Loucy (cell line): Measurements from ENCODE around the gene FCSK.

Experiments
- CTCF ChIP-seq: fragments of 200-600 bp; sonication (generic); conservative IDR thresholded peaks from 2 replicates; pipeline ENCODE4 v1.5.1; 2014; ENCODE audit warnings: mild to moderate bottlenecking, antibody characterized with exemption, low read length
- EZH2phosphoT487 ChIP-seq: fragments of 200-600 bp; IDR thresholded peaks from 2 replicates; pipeline ENCODE4 v1.6.1; 2018; ENCODE audit warnings: antibody characterized with exemption, mild to moderate bottlenecking, moderate library complexity, borderline replicate concordance

GRCh38 chr16:70495425-70496182, 41.2 kb downstream of the FCSK start:
- TF ChIP-seq CTCF, result no peak
- TF ChIP-seq EZH2phosphoT487, result no peak
